ENCODE measurements around the gene GRK1.

- TF ChIP-seq CTCF (conservative IDR thresholded peaks at IDR 0.05; ENCODE audit: low read depth in 2 of 2), result no peak
- TF ChIP-seq JUNB (IDR thresholded peaks at IDR 0.05; ENCODE audit: unreplicated experiment), result no peak
- TF ChIP-seq EZH2 (IDR thresholded peaks at IDR 0.05; ENCODE audit: low read depth, unreplicated experiment), result no peak
- no peak for TF ChIP-seq NANOG (IDR thresholded peaks at IDR 0.05; ENCODE audit: borderline replicate concordance)
- no peak for TF ChIP-seq REST (IDR thresholded peaks at IDR 0.05; ENCODE audit: unreplicated experiment)
- TF ChIP-seq EZH2phosphoT487 (IDR thresholded peaks at IDR 0.05; ENCODE audit: unreplicated experiment), result no peak
- TF ChIP-seq POLR2AphosphoS5 (IDR thresholded peaks at IDR 0.05; ENCODE audit: low read depth), result no peak
Observed at GRCh38 chr13:113635709-113636108, 31.3 kb upstream of the GRK1 start.

Data from GM23338 (cell line).